ENCODE data around the gene GALNTL6. TPM values are rescaled to one million over a fixed set of nuclear protein-coding genes. Genes with fewer than 3 reads are reported as not detected.

The GALNTL6 gene
- total and polyA plus RNA-seq, 2 of the 4 experiments (the other 2 are of a cell fraction), result under 0.01 TPM; not detected in 1

DNA sequence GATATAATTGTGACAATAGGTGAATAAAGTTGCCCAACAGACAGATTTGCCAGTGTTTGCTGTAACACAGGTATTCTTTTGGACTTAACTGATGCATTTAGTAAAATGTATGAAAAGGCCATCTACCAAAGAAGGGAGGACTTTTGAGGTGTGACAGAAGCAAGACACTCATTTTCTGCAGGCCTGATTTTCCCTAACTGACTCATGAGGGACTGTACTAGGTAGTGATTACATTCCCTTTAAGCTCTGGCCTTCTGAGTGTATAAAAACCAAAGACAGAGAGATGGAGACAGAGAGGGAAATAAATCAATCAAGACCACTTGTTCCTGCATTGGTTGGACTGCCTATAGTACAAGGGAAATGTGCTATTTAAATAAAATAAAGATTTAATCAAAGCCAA, 1204.6 kb downstream of the GALNTL6 start:
- TF ChIP-seq NFE2L2 (IDR thresholded peaks at IDR 0.05; ENCODE audit: low read depth, low read length) (no peak), MAZ (IDR thresholded peaks at IDR 0.05; ENCODE audit: borderline replicate concordance, low read depth, low read length) (no peak), SMC3 (IDR thresholded peaks at IDR 0.05; ENCODE audit: low read depth, low read length) (no peak), CEBPB (IDR thresholded peaks at IDR 0.05; ENCODE audit: low read depth, low read length) (no peak), MAFK (IDR thresholded peaks at IDR 0.05; ENCODE audit: low read depth, low read length) (no peak), FOS (IDR thresholded peaks at IDR 0.05; ENCODE audit: low read depth, low read length) (no peak)
- no peak overlapping the region for H2AK9ac ChIP-seq (replicated peaks; ENCODE audit: low read depth, low read length, poor library complexity)
- H3K27ac ChIP-seq (ENCODE audit: insufficient read depth, low read length), result no peak overlapping the region
- no peak overlapping the region for H2BK120ac ChIP-seq (ENCODE audit: low read depth, low read length)
- H4K91ac ChIP-seq (ENCODE audit: insufficient read depth, low read depth, low read length), result no peak overlapping the region
- no peak overlapping the region for H4K5ac ChIP-seq (ENCODE audit: low read depth, low read length)
- H3K14ac ChIP-seq (replicated peaks; ENCODE audit: low read depth, low read length), result no peak overlapping the region
- no peak overlapping the region for H3K18ac ChIP-seq (ENCODE audit: low read depth, low read length)
- H2AK5ac ChIP-seq (ENCODE audit: low read depth, low read length), result no peak overlapping the region
- H3K4me3 ChIP-seq (ENCODE audit: insufficient read depth, low read depth, low read length), result no peak overlapping the region
- H3K56ac ChIP-seq (ENCODE audit: extremely low read depth, insufficient read depth, low read length), result no peak overlapping the region
- no peaks in the 10 kb centered on the region for H3K36me3 ChIP-seq (ENCODE audit: control insufficient read depth, insufficient read depth, low read length)
- H3K9me3 ChIP-seq (ENCODE audit: control insufficient read depth, insufficient read depth, low read length), result no peaks in the 10 kb centered on the region
- H3K9ac ChIP-seq (ENCODE audit: low read depth, low read length), result no peak overlapping the region
- no peaks in the 10 kb centered on the region for H4K20me1 ChIP-seq (ENCODE audit: insufficient read depth, low read length)
- intact Hi-C loops (cut with micrococcal nuclease) (no loop called here), in situ Hi-C loops (cut with MboI; ENCODE audit: low sequenced_read_pairs) (loop anchor here (5.0 kb wide), 1 partner anchor 399 kb away; no protein-coding TSS in a partner anchor), dilution Hi-C loops (cut with HindIII; ENCODE audit: low sequenced_read_pairs, unreplicated experiment) (loop anchor here (25.0 kb wide), 1 partner anchor 244 kb away; no protein-coding TSS in a partner anchor)
- H2AFZ ChIP-seq (replicated peaks; ENCODE audit: low read length, poor library complexity), result no peak overlapping the region
- no peaks in the 10 kb centered on the region for H3K79me1 ChIP-seq (ENCODE audit: low read depth in 1 of 2, low read length in 2 of 2)
- H3K9me1 ChIP-seq (ENCODE audit: insufficient read depth, low read length), result no peaks in the 10 kb centered on the region
- no peak overlapping the region for H3K23ac ChIP-seq (ENCODE audit: low read depth, low read length)
- H2BK15ac ChIP-seq (ENCODE audit: low read depth, low read length), result no peak overlapping the region
- peaks cover 16% of the 10 kb centered on the region for H3K27me3 ChIP-seq (ENCODE audit: control insufficient read depth, insufficient read depth, low read length)
- CTCF ChIA-PET, result interaction anchor here (1.2 kb wide), 1 partner anchor 239 kb away, joined by 3 read pairs; no protein-coding TSS in a partner anchor
- no peak overlapping the region for H4K8ac ChIP-seq (ENCODE audit: low read depth in 2 of 2, low read length in 2 of 2)
- no peak for DNase-seq
- POLR2A ChIA-PET (ENCODE audit: unreplicated experiment), result no interaction called here
- no peak overlapping the region for H3K4me2 ChIP-seq (ENCODE audit: low read depth, low read length)
- no peak for ATAC-seq (ENCODE audit: low read depth)
- H3K4me1 ChIP-seq (ENCODE audit: control insufficient read depth, insufficient read depth, low read length), result no peaks in the 10 kb centered on the region
- H3K4ac ChIP-seq (ENCODE audit: low read depth, low read length), result no peak overlapping the region
- no peak overlapping the region for H2BK5ac ChIP-seq (ENCODE audit: low read depth, low read length, poor library complexity, severe bottlenecking)
- no peak overlapping the region for H2BK20ac ChIP-seq (ENCODE audit: low read depth, low read length)
- no TSS peak for BruUV-seq (replicated peaks)
